SKM-1 treated with dmso at 0.1 percent for 144 hours (cell line): ENCODE data around the gene CACNA2D2.

Experiments
- DNase-seq: peaks from one replicate; lab custom pipeline; 2025; ENCODE audit not compliant: unreplicated experiment; lab: John Stamatoyannopoulos, UW

Gene CACNA2D2

DNA sequence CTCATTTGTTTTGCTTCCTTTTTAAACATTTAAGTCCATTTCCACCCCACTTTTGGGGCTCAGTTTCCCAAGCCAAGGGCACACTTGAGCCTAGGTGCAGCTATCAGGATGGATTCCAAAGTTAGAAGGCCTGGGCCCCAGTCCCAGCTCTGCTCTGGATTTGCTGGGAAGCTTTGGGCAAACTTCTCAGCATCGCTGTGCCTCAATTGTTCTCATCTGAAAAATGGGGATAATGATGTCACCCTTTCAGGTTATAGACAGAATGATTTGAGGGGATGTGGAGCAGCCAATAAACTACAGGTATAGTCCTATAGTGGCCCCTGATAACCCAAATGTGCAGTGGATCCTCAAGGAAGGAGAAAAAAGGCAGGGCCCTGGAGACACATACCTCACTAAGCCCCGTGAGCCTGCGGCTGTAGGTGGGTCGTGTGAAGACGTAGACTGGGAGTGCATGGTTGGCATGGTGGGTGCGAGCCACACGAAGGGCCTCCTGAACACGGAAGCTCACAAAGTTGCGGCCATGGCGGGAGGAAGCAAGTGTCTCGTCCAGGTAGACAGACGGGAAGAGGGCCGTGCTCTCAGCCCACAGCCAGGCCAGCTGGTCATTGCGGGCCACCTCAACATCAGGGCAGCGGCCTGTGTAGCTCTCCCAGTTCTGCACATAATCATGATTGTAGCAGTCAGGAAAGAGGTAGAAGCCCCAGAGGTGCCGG is 184.1 kb downstream of the CACNA2D2 start:
- DNase-seq: no peak

GRCh38 chr3:50318615-50319014 is 184.8 kb downstream of the CACNA2D2 start:
- DNase-seq: no peak

DNA sequence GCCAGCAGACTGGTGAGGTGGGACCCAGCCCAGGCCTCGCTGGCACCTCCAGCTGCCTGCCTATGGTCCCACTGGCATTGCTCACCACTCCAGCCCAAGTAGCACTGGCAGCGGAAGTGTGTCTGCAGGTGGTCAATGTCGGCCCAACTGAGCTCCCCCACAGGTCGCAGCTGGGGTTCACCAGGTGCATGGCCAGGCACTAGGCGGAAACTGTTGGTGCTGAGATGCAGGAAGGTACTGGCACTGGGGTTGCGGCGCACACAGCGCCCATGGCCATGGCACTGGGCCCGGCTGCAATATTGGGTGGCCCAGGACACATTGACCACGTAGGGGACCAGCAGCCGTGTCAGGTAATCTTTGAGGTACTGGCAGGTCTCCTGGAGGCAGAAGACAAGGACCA is 185.3 kb downstream of the CACNA2D2 start:
- no peak for DNase-seq

DNA sequence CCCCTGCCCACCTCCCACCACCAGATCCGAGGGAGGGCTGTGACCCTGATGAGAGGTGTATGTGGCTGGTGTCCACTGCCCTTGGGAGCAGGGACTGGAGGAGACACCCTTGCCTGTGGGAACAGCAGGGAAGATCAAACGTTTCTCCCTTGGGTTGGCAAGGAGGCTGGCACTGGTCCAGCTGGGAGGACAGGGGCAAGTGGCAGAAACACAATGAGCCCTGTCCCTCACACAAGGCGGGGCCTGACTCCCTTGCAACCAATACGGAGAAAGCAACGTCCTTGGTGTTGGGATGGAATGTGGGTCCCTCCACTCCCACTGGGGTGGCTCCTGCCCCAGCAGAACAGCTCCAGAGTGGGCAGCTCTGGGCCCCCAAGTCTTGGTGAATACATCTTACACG is 186.1 kb downstream of the CACNA2D2 start:
- DNase-seq: no peak

DNA sequence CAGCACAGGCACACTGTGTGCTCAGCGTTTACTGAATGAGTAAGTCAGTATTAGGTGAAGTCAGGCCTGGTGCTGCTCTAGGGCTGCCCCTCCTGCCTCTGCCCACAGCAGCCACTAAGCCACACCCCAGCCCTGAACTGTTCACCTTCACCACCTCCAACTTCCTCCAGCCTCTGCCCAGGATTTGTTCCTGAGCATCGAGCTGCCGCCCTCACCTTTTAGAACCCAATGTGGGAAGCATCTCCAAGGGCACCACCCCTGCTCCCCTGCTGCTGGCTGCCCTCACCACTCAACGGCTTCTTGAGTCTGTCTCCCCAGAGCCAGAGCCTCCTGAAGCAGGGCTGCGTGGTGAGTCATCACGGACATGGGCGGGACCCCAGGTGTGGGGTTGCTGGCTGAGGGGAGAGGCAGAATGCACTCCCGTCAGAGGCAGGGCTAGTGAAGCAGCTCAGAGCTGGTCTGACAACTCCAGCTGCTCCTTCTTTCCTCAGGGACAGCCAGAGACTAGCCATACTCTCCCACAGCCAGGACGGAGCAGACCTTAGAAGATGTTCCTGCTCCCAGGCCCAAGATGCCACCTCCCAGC is 186.7 kb downstream of the CACNA2D2 start:
- DNase-seq: no peak

GRCh38 chr3:50314816-50315215 is 188.6 kb downstream of the CACNA2D2 start:
- DNase-seq: no peak

GRCh38 chr3:50314342-50314741 is 189.1 kb downstream of the CACNA2D2 start:
- DNase-seq: no peak
